ENCODE results near the gene TNP2.

The TNP2 gene

DNA sequence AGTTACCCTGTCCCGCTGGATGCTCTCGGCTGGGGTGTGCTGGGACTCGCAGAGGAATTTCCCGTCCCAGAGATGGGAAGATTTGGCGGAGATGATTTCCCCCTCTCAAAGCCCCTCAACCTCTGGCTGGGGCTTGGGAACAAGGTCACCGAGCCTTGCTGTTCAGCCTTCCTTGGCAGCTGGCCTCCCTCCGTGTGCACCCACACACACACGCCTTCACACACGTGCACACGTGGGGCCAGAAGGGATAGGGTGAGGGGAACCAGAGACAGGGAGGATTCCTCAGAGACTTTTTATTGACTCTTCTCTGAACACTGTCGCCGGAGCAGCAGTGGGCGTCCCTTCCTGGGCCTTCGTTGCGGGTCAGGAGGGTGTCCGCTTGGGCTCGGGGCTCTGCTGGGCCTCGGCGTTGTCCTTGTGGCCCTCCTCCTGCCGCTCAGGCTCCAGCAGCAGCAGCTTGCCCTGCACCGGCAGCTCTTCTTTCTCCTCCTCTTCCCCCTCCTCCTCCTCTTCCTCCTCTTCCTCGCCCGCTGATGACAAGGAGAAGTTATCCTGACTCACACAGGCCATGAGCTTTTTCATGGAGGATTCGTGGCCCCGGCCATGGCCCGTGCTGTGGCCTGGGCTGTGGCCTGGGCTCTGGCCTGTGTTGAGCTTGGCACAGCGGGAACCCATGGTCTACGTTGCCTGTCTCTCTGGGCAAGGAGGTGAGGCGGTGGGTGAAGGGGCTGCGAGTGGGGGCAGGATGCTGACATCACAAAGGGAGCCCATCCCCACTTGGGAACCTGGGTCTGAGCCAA, 4.0 kb upstream of the TNP2 start, which contains the start of gene PRM3:
Gene PRM3, minus strand, starts transcription at position 709 of the 800 bp plus-strand sequence. Its CDS starts 34 bp downstream, at position 675.
- H3K4me1 ChIP-seq (ENCODE audit: insufficient read depth, low read length): peaks cover 6% of the 10 kb centered on the region; the same call in 1 of the 2 replicates
- H3K36me3 ChIP-seq (ENCODE audit: insufficient read depth, low read length): no peaks in the 10 kb centered on the region
- H3K27me3 ChIP-seq (ENCODE audit: insufficient read depth, low read length): no peaks in the 10 kb centered on the region
- H3K27ac ChIP-seq (ENCODE audit: low read depth, low read length): 0 out of 2 replicates have a peak within 1 kb of the TSS, but pooled peaks have one; percentile 35
- H3K4me3 ChIP-seq (ENCODE audit: low read length): no peak within 1 kb of the TSS
- 84% methylated on average over 30 of the region's 30 CpGs for WGBS
- no peak within 1 kb of the TSS; the same call in 1 of the 2 replicates for H3K9ac ChIP-seq (ENCODE audit: low read depth, low read length)
- no peaks in the 10 kb centered on the region for H3K9me3 ChIP-seq (ENCODE audit: insufficient read depth, low read depth, low read length)

DNA sequence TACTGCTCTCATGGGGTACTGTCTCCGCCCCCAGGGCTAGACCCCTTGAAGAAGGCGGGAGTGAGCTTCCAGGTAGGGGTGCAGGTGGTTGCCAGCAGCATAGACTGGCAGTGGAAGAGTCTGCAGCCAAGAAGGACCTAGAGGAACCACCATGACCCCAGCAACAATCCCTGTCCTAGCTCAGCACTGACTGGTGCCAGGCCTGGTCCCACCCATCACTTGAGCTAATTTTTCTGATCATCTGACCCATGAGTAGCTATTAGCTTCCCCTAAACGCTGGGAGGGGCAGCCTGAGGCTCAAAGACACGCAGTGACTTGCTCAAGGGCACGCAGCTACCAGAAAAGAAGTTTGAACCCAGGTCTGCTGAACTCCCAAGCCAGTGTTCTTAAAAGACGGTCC, 3.4 kb upstream of the TNP2 start:
- H3K4me1 ChIP-seq (ENCODE audit: insufficient read depth, low read length): peaks cover 6% of the 10 kb centered on the region; the same call in 1 of the 2 replicates
- H3K9ac ChIP-seq (ENCODE audit: low read depth, low read length): no peak overlapping the region
- no peaks in the 10 kb centered on the region for H3K36me3 ChIP-seq (ENCODE audit: insufficient read depth, low read length)
- no peaks in the 10 kb centered on the region for H3K9me3 ChIP-seq (ENCODE audit: insufficient read depth, low read depth, low read length)
- no peak overlapping the region for H3K27ac ChIP-seq (ENCODE audit: low read depth, low read length)
- 93% methylated on average over 6 of the region's 6 CpGs for WGBS
- no peaks in the 10 kb centered on the region for H3K27me3 ChIP-seq (ENCODE audit: insufficient read depth, low read length)
- H3K4me3 ChIP-seq (ENCODE audit: low read length): no peak overlapping the region

DNA sequence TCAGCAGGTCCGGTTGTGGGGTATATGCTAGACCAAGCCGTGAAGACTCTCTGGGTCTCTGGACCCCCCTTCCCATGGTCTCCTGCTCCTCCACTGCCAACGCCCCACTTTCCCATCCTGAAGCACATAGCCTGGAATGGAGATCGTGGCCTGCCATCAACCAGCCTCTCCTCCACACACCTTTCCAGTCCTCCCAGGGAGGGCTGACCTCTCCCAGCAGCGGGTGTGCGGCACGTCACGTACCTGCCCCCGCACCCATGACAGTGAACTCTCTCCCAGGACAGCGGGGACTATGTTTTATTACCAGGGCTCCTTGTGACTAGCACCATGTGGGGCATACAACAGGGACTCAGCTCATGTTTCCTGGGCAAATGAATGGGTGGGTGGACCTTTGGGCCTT, 2.5 kb upstream of the TNP2 start:
- Histone ChIP-seq H3K36me3 (ENCODE audit: insufficient read depth, low read length) (no peaks in the 10 kb centered on the region), H3K4me3 (ENCODE audit: low read length) (no peak overlapping the region), H3K4me1 (ENCODE audit: insufficient read depth, low read length) (peaks cover 6% of the 10 kb centered on the region; the same call in 1 of the 2 replicates), H3K9me3 (ENCODE audit: insufficient read depth, low read depth, low read length) (no peaks in the 10 kb centered on the region), H3K27ac (ENCODE audit: low read depth, low read length) (no peak overlapping the region), H3K9ac (ENCODE audit: low read depth, low read length) (no peak overlapping the region), H3K27me3 (ENCODE audit: insufficient read depth, low read length) (no peaks in the 10 kb centered on the region)
- WGBS: 96% methylated on average over 10 of the region's 10 CpGs

DNA sequence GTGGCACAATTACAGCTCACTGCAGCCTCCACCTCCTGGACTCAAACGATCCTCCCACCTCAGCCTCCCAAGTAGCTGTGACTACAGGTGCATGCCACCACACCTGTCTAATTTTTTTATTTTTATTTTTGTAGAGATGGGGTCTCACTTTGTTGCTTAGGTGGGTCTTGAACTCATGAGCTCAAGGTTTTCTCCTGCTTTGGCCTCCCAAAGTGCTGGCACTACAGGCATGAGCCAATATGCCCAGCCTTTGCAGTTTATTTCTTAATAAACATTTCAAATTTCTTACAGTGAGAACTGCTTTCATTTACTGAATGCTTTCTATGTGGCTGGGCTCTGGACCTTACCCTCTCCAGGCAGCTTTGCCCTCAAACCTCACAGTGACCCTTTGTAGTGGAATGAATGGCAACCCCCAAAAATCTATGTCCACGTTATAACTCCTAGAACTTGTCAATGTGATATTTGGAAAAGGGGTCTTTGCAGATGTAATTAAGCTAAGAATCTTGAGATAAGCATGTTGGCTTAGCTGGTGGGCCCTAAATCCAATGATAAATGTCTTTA, 1.6 kb upstream of the TNP2 start:
- H3K9me3 ChIP-seq (ENCODE audit: insufficient read depth, low read depth, low read length): no peaks in the 10 kb centered on the region
- no peak overlapping the region for H3K27ac ChIP-seq (ENCODE audit: low read depth, low read length)
- peaks cover 6% of the 10 kb centered on the region; the same call in 1 of the 2 replicates for H3K4me1 ChIP-seq (ENCODE audit: insufficient read depth, low read length)
- 100% methylated on average over 2 of the region's 2 CpGs for WGBS
- no peak overlapping the region for H3K4me3 ChIP-seq (ENCODE audit: low read length)
- no peaks in the 10 kb centered on the region for H3K27me3 ChIP-seq (ENCODE audit: insufficient read depth, low read length)
- no peaks in the 10 kb centered on the region for H3K36me3 ChIP-seq (ENCODE audit: insufficient read depth, low read length)
- H3K9ac ChIP-seq (ENCODE audit: low read depth, low read length): no peak overlapping the region

DNA sequence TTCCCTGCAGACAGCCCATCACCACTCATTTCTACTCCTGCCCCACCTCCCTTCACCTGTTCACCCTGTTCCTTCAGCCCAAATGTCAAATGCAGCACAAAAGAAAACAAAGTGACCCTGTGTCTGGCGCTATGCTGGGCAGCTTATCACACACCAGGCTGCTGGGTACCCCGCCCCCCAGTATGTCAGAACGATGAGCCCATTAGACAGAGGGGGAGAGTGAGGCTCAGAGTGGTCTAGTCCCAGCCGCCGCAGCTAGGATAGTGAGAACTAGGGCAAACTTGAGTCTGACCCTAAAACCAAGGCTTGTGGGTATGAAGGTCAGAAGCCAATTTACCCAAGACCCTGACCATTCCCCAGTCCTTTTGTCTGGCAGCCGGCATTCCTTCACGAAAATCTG, 4.0 kb downstream of the TNP2 start:
- WGBS: 88% methylated on average over 7 of the region's 7 CpGs
- Histone ChIP-seq H3K36me3 (ENCODE audit: insufficient read depth, low read length) (no peaks in the 10 kb centered on the region), H3K9ac (ENCODE audit: low read depth, low read length) (no peak overlapping the region), H3K4me1 (ENCODE audit: insufficient read depth, low read length) (no peaks in the 10 kb centered on the region), H3K27ac (ENCODE audit: low read depth, low read length) (no peak overlapping the region), H3K9me3 (ENCODE audit: insufficient read depth, low read depth, low read length) (no peaks in the 10 kb centered on the region), H3K27me3 (ENCODE audit: insufficient read depth, low read length) (no peaks in the 10 kb centered on the region), H3K4me3 (ENCODE audit: low read length) (no peak overlapping the region)

DNA sequence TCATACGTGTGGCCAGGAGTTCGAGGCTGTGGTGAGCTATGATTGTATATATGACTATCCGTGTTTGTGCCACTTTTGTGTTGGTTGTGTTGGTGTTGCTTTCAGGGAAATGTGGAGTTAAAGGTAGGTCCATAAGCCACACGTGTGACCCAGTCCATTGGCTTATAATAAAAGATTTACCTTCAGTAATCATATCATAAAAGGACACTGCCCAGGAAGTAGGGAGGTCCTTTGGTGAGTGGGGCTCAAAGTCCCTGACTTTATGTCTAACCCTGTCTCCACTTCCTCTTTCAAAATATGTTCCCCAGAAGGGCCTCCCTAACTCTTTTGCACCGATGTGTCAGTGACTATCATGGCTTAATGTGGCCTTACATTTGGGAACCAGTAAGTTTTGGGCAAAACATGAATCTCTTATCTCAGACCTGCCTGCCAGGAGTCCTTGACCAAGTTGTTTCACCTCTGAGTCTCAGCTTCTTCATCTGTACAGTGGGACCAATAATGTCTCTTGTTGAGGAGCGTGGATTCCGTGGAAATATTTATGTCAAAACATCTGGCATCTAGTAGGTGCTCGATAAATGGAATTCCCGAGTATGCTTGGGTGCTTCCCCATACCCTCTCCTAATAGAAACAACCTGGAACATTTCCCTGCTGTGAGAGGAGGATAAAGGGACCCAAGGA, 4.8 kb downstream of the TNP2 start:
- Histone ChIP-seq H3K4me3 (ENCODE audit: low read length) (no peak overlapping the region), H3K36me3 (ENCODE audit: insufficient read depth, low read length) (no peaks in the 10 kb centered on the region), H3K4me1 (ENCODE audit: insufficient read depth, low read length) (no peaks in the 10 kb centered on the region), H3K9ac (ENCODE audit: low read depth, low read length) (no peak overlapping the region), H3K9me3 (ENCODE audit: insufficient read depth, low read depth, low read length) (no peaks in the 10 kb centered on the region), H3K27ac (ENCODE audit: low read depth, low read length) (no peak overlapping the region), H3K27me3 (ENCODE audit: insufficient read depth, low read length) (no peaks in the 10 kb centered on the region)
- WGBS: 91% methylated on average over 6 of the region's 9 CpGs

DNA sequence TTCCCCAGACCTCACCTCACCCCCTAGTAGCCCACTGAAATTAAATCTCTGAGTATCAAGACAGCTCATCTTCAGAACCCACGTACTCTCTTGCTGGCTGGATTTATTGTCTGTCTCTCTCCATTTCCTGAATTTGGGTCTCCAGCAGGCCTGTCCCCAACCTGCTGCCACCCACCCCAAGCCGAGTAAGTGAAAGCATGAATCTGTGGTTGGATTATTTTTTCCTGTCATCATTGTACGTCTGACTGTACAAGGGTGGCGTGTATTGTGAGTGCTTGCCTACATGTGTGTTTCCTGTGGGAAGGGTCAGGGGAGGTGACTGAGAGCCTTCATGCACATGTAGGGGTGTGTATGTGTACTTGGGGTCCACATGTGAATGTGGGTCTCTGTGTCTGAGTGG, 5.4 kb downstream of the TNP2 start:
- Histone ChIP-seq H3K27me3 (ENCODE audit: insufficient read depth, low read length) (no peaks in the 10 kb centered on the region), H3K27ac (ENCODE audit: low read depth, low read length) (no peak overlapping the region), H3K36me3 (ENCODE audit: insufficient read depth, low read length) (no peaks in the 10 kb centered on the region), H3K4me3 (ENCODE audit: low read length) (no peak overlapping the region), H3K4me1 (ENCODE audit: insufficient read depth, low read length) (no peaks in the 10 kb centered on the region), H3K9ac (ENCODE audit: low read depth, low read length) (no peak overlapping the region), H3K9me3 (ENCODE audit: insufficient read depth, low read depth, low read length) (no peaks in the 10 kb centered on the region)
- WGBS: 90% methylated on average over 4 of the region's 4 CpGs

DNA sequence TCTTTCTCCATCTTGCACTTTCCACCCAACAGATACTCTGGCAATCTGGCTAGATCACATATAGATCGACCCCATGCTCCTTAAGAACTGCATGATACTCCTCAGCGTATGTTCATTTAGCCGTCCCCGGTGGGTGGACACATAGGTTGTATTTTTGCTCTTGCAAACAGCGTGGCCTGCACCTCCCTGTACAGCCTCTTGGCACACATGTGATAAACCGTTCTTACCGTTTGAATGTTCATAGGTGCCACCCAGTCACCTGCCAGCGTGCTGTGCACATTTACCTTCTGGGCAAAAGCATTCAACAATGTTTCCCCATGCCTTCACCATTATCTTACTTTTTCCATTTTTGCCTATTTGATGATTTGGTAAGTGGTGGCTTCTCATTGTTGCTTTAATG, 6.2 kb downstream of the TNP2 start:
- H3K27me3 ChIP-seq (ENCODE audit: insufficient read depth, low read length): no peaks in the 10 kb centered on the region
- H3K4me3 ChIP-seq (ENCODE audit: low read length): no peak overlapping the region
- H3K9me3 ChIP-seq (ENCODE audit: insufficient read depth, low read depth, low read length): no peaks in the 10 kb centered on the region
- no peaks in the 10 kb centered on the region for H3K36me3 ChIP-seq (ENCODE audit: insufficient read depth, low read length)
- no peaks in the 10 kb centered on the region for H3K4me1 ChIP-seq (ENCODE audit: insufficient read depth, low read length)
- H3K9ac ChIP-seq (ENCODE audit: low read depth, low read length): no peak overlapping the region
- 93% methylated on average over 8 of the region's 8 CpGs for WGBS
- no peak overlapping the region for H3K27ac ChIP-seq (ENCODE audit: low read depth, low read length)

DNA sequence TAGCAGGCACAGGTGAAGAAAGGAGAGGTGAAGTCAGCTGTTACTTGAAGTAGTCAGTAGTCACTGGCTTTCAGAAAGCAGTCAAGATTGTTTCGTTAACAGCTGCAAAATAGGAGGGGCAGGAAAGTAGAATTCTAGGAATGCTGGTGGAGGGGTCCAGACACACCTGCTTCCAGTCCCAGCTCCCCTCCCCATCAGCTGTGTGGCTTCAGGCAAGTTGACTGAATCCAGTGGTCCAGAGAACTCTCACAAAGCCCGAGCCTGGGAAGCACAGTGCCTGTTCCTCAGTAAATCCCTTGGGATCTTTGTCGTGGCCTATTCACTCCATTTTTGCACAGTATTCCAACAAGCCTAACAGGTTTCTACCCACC, 8.5 kb downstream of the TNP2 start:
- WGBS: 60% methylated on average over 3 of the region's 3 CpGs
- Histone ChIP-seq H3K27ac (ENCODE audit: low read depth, low read length) (no peak overlapping the region), H3K4me3 (ENCODE audit: low read length) (no peak overlapping the region), H3K9ac (ENCODE audit: low read depth, low read length) (no peak overlapping the region), H3K4me1 (ENCODE audit: insufficient read depth, low read length) (0 out of 2 replicates have a peak, but pooled peaks cover 3% of the 10 kb centered on the region), H3K27me3 (ENCODE audit: insufficient read depth, low read length) (no peaks in the 10 kb centered on the region), H3K36me3 (ENCODE audit: insufficient read depth, low read length) (no peaks in the 10 kb centered on the region), H3K9me3 (ENCODE audit: insufficient read depth, low read depth, low read length) (no peaks in the 10 kb centered on the region)

DNA sequence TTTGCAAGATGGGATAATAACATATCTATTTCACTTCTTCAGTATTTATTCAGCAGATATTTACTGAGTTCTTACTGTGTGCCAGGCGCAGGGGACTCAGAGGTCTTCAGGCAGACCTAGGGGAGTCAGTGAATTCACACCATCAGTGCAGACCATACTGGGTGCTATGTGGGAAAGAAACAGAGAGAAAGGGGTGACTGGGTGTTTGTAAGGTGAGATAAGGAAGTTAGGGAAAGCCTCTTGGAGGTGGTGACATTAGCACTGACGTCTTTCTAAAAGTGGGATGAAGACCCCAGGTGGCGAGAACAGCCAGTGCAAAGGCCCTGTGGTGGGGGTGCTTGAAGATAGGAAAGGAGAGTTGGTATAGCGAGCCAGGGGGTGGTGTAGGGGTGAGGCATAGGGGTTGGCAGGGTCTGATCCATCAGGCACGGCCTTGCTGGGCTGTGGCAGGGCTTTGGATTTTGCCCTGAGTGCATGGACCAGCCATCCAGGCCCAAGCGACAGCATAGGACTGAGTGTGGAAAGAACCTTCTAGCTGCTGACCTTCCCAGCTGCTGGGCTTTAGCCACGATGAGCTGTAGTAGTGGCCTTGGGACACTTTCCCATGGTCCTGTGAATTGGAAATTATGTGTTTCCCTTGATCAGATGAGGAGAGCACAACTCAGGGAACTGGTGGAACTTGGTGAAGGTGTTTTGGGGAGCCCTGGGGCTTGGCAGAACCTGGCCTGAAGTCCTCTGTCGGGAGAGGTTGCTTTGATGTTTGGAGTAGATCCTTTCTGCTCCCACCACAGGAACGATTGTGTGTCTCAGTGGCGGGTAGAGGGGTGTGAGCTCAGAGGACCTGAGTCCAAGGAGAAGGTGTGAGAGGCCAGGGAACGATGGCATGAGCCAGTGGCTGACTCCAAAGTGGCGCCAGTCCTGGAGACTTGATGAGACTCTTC, 9.2 kb downstream of the TNP2 start:
- H3K9me3 ChIP-seq (ENCODE audit: insufficient read depth, low read depth, low read length): no peaks in the 10 kb centered on the region
- H3K4me1 ChIP-seq (ENCODE audit: insufficient read depth, low read length): 0 out of 2 replicates have a peak, but pooled peaks cover 3% of the 10 kb centered on the region
- H3K27me3 ChIP-seq (ENCODE audit: insufficient read depth, low read length): peaks cover 5% of the 10 kb centered on the region; the same call in 1 of the 2 replicates
- H3K36me3 ChIP-seq (ENCODE audit: insufficient read depth, low read length): no peaks in the 10 kb centered on the region
- 77% methylated on average over 12 of the region's 12 CpGs for WGBS
- H3K27ac ChIP-seq (ENCODE audit: low read depth, low read length): no peak overlapping the region
- no peak overlapping the region for H3K9ac ChIP-seq (ENCODE audit: low read depth, low read length)
- H3K4me3 ChIP-seq (ENCODE audit: low read length): no peak overlapping the region

Measured in HUES64 (cell line).